NCI-H510A treated with DMSO at 0.1 percent for 48 hours (cell line): ENCODE data around the gene EXOC3.
A peak's percentile ranks its signal among the peaks of the same experiment; 100 is the strongest.

ENCODE experiments used
- DNase-seq: peaks from one replicate; lab custom pipeline; 2025; lab: John Stamatoyannopoulos, UW

EXOC3 gene

DNA sequence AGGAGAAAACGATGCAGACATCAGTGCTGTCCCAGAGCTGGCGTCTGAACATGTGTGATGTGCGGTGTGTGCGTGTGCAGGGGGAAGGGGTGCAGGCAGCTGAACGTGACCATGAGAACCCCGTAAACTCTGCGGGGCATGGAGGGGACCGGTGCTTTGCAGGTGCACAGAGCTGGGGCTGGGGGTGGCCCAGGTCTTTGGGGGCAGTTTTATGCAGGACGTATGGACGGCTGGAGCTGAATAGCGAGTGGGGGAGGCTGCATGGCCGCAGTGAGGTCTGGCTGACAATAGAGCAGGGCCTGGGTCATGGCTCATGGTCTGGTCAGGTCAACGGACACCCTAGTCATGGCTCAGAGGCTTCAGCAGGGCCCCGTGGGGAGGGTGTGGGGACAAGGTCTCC, 3.3 kb upstream of the EXOC3 start:
- DNase-seq: no peak

DNA sequence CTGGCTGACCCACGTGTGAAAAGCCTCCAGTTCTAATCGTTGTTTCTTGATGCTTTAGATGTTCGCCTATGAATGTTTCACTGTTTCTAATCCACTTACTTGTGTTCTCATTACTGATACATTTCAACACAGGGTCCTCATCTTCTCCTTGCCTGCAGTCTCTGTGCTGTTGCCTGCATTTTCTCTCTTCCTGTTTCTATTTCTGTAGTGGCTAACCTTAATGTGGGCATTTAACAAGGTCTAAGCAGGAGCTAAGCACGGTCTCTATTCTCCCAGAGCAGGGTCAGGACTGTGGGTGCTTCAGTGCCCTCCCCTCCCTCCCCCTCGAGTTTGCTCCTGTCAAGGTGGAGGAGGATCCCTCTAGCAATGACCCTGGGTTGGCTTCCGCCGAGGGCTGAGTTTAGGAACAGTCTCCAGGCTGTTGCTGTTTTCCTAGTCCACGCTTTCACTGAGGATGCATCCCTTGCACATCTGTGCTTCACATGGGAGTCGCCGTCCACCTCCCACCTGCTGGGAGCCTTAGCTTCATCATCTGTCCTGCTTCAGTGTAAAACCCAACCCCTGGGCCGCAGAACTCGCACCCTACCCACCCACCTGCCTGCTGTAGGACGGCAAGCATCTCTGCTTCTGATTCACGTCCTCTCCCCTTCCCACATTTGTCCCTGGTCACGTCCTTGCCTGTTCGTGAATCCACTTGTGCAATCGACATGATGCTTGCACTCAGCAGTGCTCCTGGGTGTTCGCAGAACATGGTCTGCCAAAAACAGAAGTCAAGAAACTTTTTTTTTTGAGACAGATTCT, 2.4 kb upstream of the EXOC3 start:
- DNase-seq: no peak

DNA sequence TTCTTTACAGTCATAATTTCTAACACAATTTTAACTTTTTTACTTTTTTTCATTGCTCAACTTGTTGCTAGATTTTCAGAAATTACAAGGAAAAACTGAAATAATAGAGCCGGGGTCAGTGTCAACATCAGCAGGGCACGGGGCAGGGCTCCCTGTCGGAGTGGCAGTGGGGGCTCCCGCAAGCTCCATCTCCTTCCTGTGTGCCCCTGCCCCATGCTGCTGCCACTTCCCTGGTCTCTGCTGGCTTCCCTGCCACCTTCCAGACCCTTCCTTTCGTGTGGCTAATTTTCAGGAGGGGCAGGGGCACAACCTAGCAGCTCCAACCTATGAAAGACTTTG, 1.0 kb upstream of the EXOC3 start:
- DNase-seq: no peak

DNA sequence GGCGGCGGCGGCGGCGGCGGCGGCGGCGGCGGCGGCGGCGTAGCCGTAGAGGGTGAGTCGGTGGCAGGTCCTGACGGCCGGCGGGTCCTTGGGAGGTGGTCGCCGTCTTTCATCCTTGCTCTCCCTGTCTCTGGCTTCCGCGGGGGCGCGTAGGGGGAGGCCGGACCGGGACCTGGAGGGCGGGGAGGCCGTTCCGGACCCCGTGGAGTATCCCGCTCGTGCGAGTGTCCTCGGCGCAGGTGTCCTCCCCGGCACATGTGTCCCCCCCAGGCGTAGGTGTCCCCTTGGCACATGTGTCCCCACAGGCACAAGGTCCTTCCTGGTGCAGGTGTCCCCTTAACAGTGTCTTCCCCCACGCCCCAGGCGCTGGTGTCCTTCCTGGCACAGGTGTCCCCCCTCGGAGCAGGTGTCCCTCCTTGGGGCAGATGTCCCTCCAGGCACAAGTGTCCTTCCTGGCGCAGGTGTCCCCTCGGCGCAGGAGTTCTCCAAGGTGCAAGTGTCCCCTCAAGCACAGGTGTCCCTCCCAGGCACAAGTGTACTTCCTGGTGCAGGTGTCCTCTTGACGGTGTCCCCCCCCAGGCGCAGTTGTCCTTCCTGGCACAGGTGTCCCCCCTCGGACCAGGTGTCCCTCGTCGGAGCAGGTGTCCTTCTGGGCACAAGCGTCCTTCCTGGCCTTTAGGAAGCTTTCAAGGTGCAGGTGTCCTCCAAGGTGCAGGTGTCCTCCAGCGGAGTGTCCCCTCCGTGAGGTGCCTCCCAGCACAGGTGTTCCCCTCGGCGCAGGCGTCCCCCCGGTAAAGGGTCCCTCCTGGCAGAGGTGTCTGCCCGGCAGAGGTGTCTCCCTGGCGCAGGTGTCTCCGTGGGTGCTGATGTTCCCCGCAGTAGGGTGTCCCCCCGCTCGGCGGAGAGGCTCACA, 519 bp downstream of the EXOC3 start:
- DNase-seq: peak; percentile 65

DNA sequence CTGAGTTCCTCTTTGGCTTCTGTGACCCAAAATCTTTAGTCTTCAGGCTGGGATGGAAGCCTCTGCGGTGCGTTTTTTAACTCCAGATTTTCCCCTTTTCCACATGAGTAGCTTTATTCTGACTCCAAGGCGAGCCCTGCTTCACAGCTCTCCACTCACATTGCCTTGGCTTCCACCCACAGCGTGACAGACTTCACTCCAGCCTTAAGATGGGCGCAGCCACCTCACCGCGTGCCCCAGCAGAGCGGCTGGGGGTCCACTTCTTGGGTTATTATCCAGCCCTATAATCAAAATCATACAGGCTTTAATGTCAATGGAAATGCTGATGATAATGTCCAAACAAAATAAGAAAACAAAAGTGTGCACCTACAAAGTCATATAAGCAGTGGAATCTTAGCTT, 1.2 kb downstream of the EXOC3 start:
- no peak for DNase-seq

DNA sequence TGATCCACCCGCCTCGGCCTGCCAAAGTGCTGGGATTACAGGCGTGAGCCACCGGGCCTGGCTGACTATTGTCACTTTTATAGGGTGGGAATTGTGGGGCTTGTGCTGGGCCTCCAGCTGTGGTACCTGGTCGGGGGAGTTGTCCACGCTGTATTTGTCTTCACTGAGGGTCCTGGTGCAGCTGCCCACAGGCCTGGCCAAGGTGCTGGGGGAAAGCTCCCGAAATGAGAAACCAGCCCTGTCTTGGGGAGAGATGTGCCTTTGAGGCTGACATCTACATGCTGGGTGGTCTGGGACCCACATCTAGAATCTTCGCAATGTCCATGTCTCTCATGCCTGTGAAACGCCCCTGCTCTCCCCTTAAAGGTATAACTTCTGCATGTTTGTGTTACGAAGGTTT, 2.6 kb downstream of the EXOC3 start:
- no peak for DNase-seq

DNA sequence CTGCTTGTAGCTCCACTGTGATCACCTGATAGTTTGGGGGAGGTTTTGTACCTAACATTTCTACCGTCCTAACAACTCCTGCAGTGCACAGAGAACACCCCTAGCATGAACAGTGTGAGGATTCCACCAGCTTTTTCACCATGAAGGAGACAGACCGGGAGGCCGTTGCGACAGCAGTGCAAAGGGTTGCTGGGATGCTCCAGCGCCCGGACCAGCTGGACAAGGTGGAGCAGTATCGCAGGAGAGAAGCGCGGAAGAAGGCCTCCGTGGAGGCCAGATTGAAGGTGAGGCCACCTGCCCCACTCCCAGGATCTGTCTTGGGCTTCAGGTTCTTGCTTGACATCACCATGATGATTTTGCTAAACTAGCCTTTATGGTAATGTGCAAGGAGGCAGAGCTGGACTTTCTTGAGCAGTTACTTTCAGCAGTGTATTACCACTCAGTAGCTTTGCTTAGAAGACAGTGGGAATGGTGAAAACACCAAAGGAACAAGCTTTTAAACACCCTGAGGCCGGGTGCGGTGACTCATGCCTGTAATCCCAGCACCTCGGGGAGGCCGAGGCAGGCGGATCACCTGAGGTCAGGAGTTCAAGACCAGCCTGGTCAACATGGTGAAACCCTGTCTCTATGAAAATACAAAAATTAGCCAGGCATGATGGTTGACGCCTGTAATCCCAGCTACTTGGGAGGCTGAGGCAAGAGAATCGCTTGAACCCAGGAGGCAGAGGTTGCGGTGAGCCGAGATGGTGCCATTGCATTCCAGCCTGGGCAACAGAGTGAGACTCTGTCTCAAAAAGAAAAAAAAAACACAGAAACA, 3.3 kb downstream of the EXOC3 start:
- no peak for DNase-seq

DNA sequence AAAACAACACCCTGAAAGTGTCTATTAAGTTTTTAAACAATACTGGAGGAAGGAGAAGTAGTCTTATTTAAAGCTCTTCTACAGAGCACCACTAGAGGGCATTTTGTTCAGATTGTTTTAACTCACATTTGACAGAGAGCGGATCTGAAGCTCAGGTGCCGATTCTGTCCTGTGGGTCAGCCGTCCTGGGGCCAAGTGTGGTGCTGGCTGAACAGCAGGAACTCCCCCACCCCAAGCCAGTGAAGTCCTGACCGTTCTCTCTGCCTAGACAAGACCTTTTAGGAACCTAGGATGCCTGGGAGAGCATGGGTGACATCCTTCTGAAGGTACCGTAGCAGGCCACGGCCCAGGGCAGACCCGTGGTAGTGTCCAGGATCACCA, 3.9 kb downstream of the EXOC3 start:
- peak; percentile 77 for DNase-seq

DNA sequence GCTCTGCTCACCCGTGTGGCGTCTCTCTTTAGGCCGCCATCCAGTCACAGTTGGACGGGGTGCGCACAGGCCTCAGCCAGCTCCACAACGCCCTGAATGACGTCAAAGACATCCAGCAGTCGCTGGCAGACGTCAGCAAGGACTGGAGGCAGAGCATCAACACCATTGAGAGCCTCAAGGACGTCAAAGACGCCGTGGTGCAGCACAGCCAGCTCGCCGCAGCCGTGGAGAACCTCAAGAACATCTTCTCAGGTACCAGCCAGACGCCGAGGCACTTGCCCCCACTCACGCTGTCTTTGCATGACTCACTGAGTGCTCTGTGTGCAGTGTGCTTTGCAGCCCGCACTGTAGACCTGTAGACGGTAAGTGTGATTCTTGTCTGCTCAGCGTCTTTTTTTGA, 4.5 kb downstream of the EXOC3 start:
- no peak for DNase-seq

DNA sequence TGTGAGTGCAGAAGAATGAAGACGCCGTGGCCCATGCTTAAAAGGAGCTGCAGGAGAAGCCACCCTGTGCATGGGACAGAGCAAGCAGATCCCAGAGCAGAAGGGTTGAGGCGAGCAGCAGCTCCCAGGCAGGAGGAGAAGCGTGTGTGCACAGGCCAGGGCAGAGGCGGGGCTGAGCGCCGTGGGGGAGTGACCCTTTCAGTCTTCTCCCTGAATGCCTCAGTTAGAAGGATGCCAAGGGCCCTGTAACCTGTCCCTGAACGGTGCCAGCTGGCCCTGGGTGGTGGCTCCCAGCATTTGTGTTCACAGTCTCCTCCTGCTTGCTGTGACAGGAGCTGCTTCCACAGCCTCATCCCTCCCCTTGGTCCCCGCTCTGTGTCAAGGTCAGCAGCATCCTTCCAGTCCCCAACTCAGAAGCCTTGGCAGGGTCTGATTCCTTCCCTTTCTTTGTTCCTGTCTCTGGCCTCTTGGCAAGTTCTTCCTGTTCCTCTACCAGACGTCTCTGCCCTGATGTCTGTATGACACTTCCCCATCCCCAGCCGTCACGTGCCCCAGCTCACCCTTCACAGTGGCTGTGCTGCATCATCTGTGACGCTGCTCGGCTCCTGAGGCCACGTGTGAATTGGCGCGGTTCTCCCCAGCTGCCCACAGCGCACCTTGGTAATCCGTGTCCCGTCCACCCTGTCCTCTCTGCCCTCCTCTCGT, 5.2 kb downstream of the EXOC3 start:
- no peak for DNase-seq

DNA sequence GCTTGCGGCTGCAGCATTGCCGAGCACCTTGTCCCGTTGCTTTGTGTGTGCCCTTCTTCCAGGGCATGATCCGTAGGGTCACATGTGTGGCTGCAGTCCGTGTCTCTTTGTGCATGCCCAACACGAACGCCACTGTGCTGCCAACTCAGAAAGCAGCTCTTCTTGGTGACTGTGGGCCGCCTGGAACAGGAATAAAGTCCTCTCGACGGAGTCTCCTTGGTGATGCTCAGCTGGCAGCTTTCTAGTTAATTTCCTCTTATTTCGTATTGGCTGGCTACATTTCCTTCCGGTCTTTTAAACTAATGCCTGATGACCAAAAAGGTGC, 5.8 kb downstream of the EXOC3 start:
- no peak for DNase-seq

DNA sequence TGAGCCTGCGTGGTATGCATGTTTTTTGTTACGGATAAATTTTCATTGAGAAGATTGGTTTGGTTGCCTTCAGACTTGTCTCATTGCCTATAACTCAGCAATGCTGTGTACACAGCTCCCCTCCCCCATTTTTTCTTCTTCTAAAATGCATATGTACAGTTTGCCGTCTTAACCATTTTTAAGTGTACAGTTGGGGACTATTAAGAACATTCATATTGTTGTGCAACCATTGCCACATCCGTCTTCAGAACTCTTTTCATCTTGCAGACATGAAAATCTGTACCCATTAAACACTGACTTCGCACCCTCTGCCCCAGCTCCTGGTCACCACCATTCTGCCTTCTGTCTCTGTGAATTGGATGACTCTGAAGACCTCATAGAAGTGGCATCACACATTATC, 6.2 kb downstream of the EXOC3 start:
- DNase-seq: no peak

DNA sequence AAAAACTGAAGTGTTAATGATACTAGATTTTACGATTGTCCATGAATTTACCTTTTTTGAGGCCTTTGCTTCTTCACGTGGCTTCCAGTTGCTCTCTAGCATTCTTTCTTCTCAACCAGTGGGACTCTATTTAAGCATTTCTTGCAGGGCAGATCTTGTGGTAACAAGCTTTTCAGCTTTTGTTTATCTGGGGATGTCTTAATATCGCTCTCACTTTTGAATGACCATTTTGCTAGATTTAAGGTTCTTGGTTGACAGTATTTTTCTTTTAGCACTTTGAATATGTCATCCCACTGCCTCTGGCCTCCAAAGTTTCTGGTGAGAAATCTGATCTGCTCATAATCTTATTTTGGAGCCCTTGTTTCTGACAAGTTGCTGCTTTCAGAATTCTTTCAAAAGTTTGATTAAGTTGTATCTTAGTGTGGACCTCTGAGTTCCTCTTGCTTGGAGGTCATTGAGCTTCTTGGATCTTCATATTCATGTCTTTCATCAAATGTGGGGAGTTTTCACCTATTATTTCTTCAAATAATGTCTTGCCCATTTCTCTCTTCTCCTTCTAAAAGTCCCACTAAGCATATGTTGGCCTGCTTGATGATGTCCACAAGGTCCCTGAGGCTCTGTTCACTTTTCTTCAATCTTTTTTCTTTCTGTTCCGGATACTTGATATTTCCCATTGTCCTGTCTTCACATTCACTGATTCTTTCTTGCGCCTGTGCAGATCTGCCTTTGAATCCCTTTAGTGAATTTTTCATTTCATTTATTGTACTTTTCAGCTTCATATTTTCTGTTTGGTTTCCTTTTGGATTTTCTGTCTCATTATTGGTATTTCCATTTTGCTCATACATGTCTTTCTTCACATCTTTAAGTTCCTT, 8.8 kb downstream of the EXOC3 start:
- DNase-seq: no peak

DNA sequence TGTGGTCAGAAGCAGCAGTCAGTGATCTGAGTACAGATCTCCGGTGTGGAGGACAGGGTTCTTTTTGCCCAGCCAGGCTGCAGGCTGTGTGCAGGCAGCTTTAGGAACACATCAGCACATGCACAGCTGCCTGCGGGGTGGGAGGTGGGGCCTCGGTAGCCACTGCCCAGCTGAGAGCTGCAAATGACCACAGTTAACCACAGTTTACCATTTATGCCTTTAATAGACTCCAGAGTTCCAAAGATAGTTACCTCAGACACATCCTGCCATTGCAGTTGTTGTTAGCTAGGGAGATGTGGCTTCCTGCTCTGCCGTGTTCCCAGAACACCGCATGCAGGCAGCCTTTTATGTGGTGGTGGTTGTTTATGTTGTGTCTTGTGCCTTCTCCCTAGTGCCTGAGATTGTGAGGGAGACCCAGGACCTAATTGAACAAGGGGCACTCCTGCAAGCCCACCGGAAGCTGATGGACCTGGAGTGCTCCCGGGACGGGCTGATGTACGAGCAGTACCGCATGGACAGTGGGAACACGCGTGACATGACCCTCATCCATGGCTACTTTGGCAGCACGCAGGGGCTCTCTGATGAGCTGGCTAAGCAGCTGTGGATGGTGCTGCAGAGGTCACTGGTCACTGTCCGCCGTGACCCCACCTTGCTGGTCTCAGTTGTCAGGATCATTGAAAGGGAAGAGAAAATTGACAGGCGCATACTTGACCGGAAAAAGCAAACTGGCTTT, 10.2 kb downstream of the EXOC3 start:
- no peak for DNase-seq

DNA sequence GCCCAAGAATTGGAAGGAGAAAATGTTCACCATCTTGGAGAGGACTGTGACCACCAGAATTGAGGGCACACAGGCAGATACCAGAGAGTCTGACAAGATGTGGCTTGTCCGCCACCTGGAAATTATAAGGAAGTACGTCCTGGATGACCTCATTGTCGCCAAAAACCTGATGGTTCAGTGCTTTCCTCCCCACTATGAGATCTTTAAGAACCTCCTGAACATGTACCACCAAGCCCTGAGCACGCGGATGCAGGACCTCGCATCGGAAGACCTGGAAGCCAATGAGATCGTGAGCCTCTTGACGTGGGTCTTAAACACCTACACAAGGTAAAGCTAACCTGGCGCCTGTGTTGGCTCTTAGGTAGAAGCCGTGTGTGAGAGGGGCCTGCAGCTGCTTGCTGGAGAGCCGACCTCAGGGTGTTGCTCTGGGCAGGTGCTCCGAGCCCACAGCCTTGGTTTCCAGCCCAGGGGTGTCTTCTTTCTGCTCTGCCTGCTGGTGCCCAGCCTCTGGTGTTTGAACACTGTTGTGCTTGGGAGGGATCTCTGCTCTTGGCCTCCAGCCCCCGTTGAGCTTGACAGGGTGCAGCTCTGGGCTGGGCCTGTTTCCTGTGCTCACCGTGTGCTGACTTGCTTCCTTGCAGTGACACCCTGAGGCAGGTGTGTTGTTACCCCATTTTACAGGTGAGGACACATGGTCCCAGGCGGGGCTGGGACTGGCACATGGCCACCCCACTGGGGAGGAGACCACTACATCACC, 10.9 kb downstream of the EXOC3 start:
- no peak for DNase-seq

DNA sequence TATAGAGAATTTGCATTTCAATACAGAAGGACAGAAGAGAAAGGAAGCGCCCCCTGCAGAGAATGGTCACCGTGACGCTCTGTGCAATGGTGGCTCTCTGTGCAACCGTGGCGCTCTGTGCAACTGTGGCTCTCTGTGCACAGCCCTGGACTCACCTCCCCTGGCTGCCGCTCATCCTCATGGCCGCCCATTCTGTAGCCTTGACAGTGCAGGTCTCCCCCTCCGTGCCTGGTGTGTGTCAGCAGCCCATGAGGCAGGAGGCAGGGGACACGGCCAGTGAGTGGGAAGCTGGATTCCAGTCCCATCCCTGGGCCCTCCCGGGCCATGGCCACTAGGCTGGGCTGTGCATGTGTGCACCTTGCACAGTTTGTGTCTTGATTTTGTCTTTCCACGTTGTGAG, 12.0 kb downstream of the EXOC3 start:
- no peak for DNase-seq

DNA sequence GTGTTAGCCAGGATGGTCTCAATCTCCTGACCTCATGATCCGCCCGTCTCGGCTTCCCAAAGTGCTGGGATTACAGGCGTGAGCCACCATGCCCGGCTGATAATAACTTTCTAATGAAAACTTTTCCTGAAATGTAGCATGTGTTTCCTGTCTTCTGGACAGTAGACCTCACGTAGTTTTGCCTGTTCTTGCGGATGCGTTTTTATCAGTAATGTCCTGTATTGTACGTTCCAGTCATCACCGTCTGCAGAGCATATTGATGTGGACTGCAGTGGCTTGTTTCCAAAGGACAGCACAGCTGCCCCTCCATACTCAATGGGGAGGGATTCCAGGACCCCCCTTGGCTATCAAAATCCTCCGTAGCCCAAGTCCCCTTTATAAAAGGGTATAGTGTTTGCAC, 12.8 kb downstream of the EXOC3 start:
- no peak for DNase-seq

DNA sequence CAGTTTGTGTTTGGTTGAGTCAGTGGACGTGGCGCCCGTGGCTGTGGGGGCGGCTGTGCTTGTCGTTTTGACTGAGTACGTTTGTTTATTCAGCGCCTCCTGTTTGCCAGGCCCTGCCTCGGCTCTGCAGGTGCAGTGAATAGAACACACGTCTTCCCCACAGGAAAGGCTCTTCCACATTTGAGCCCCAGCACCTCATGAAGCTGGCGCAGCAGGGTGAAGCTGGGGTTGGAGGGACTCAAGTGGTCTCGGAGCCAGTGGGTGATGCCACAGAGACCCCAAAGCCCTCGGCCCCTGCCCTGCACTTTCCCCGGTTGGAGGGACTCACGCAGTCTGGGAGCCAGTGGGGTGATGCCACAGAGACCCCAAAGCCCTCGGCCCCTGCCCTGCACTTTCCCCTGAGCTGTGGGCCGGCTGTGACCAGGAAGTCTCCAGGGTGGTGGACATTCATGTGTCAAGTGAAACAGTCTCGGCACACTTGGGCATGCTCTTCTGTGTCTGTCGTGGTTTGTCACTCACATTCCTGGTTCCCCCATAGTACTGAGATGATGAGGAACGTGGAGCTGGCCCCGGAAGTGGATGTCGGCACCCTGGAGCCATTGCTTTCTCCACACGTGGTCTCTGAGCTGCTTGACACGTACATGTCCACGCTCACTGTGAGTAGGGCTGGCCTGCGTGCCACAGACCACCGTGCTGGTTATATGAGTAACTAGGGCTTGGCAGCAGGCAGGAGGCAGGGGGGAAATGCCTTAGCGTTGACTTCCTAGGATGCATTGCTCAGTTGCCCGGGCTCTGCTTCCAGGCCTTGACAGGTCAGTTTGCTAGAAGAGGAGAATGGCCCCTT, 13.6 kb downstream of the EXOC3 start:
- no peak for DNase-seq
